Measurements from ENCODE around the gene IGF2BP1. TPM values are rescaled to one million over a fixed set of nuclear protein-coding genes. Genes with fewer than 3 reads are reported as not detected.

IGF2BP1 gene
- total RNA-seq, 2 experiments from 2014 or later, result not detected

DNA sequence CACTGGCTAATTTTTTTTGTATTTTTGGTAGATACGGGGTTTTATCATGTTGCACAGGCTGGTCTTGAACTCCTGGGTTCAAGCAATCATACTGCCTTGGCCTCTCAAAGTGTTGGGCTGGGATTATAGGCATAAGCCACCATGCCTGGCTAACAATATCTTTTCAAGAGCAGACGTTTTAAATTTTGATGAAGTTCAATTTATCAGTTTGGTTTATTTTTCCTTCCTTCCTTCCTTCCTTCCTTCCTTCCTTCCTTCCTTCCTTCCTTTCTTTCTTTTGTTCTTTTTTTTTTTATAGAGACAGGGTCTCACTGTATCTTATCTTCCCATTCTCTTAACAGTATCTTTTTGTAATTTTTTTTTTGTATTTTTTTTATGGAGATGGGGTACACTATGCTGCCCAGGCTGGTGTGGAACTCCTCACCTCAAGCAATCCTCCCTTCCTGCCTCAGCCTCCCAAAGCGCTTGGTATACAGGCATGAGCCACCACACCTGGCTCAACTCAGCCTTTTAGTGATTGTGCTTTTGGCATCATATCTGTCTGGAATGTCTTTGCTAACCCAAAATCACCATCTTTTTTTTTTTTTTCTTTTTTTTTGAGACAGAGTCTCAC is 15.2 kb upstream of the IGF2BP1 start:
- ChIA-PET POLR2A (no interaction called here), CTCF (no interaction called here)
- Mint-ChIP-seq H3K27me3 (ENCODE audit: low read depth) (peaks cover 9% of the 10 kb centered on the region), H3K36me3 (ENCODE audit: low read depth) (no peaks in the 10 kb centered on the region), H3K27ac (no peak overlapping the region), H3K4me3 (no peak overlapping the region), H3K9me3 (ENCODE audit: insufficient read depth) (peaks cover 3% of the 10 kb centered on the region), H3K4me1 (ENCODE audit: low read depth) (no peaks in the 10 kb centered on the region)
- ATAC-seq (no peak), DNase-seq (no peak)

DNA sequence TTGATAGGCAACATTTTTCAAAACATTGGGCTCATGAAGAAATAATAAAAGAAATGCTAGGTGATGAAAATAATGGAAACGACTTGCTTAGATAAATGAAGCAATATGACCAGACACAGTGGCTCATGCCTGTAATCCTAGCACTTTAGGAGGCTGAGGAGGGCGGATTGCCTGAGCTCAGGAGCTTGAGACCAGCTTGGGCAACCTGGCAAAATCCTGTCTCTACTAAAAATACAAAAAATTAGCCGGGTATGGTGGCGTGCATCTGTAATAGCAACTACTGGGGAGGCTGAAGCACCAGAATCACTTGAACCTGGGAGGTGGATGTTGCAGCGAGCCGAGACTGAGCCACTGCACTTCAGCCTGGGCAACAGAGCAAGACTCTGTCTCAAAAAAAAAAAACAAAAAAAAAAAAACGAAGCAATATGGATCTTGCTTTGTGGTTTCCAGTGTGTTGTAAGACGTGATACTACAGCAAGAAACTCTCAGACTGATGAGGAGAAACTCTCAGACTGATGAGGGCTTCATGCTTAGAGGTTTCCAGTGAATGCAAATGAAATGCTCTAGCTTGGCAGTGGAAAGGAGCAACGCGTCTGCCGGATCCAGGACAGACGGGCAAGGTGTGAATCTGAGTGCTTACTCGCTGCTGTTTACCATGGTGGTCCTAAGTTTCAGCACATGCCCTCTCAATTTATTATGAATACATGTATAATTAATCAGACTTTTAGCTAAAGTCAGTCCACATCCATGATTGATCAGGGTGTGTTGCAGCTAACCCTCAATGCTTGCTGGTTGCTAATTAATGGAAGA is 11.5 kb upstream of the IGF2BP1 start:
- ATAC-seq (no peak), DNase-seq (no peak)
- H3K27ac Mint-ChIP-seq, result no peak overlapping the region
- H3K4me1 Mint-ChIP-seq (ENCODE audit: low read depth), result no peaks in the 10 kb centered on the region
- ChIA-PET POLR2A (no interaction called here), CTCF (interaction anchor here (1.5 kb wide), 1 partner anchor 47 kb away, joined by 5 read pairs; no protein-coding TSS in a partner anchor)
- peaks cover 3% of the 10 kb centered on the region for H3K9me3 Mint-ChIP-seq (ENCODE audit: insufficient read depth)
- peaks cover 22% of the 10 kb centered on the region for H3K27me3 Mint-ChIP-seq (ENCODE audit: low read depth)
- H3K36me3 Mint-ChIP-seq (ENCODE audit: low read depth), result no peaks in the 10 kb centered on the region
- H3K4me3 Mint-ChIP-seq, result no peak overlapping the region

DNA sequence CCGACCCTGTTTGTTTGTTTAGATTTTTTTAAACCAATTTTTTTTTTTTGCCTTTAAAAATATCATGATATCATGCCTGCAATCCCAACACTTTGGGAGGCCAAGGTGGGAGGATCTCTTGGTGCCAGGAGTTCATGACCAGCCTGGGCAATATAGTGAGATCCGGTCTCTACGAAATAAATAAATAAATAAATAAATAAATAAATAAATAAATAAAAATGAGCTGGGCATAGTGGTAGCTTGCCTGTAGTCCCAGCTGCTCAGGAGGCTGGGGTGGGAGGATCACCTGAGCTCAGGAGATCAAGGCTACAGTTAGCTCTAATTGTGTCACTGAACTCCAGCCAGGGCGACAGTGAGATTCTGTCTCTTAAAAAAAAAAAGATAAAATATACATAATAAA is 8.1 kb upstream of the IGF2BP1 start:
- DNase-seq (no peak), ATAC-seq (no peak)
- no peaks in the 10 kb centered on the region for H3K36me3 Mint-ChIP-seq (ENCODE audit: low read depth)
- no peak overlapping the region for H3K4me3 Mint-ChIP-seq
- no peaks in the 10 kb centered on the region for H3K9me3 Mint-ChIP-seq (ENCODE audit: insufficient read depth)
- no peak overlapping the region for H3K27ac Mint-ChIP-seq
- ChIA-PET CTCF (no interaction called here), POLR2A (no interaction called here)
- H3K4me1 Mint-ChIP-seq (ENCODE audit: low read depth), result no peaks in the 10 kb centered on the region
- H3K27me3 Mint-ChIP-seq (ENCODE audit: low read depth), result peaks cover 33% of the 10 kb centered on the region

DNA sequence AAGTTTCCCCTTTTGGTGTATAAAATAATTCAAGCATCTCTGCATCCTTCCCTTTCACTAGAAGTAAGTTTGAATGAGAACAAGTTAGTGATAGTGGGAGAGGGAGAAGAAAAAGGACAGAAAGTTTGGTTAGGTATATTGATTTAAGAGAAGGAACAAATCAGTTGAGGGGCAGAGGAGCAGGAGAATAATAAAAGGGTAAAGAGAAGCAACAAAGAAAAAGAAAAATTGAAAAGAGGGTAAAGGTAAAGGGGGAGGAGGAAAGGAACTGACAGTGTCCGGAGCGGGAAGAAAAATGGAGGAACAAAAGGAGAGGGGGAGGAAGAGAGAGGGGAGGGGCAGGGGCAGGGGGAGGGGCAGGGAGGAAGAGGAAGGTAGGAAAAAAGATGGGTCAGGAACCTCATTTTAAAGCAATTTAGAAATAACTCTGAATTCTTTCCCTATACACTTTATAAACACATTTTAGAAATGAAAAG is 6.3 kb upstream of the IGF2BP1 start:
- ATAC-seq (no peak), DNase-seq (no peak)
- H3K27me3 Mint-ChIP-seq (ENCODE audit: low read depth), result peaks cover 45% of the 10 kb centered on the region
- peaks cover 5% of the 10 kb centered on the region for H3K4me1 Mint-ChIP-seq (ENCODE audit: low read depth)
- no peak overlapping the region for H3K4me3 Mint-ChIP-seq
- no peaks in the 10 kb centered on the region for H3K9me3 Mint-ChIP-seq (ENCODE audit: insufficient read depth)
- H3K36me3 Mint-ChIP-seq (ENCODE audit: low read depth), result no peaks in the 10 kb centered on the region
- no peak overlapping the region for H3K27ac Mint-ChIP-seq
- CTCF ChIA-PET, result no interaction called here
- POLR2A ChIA-PET, result no interaction called here

DNA sequence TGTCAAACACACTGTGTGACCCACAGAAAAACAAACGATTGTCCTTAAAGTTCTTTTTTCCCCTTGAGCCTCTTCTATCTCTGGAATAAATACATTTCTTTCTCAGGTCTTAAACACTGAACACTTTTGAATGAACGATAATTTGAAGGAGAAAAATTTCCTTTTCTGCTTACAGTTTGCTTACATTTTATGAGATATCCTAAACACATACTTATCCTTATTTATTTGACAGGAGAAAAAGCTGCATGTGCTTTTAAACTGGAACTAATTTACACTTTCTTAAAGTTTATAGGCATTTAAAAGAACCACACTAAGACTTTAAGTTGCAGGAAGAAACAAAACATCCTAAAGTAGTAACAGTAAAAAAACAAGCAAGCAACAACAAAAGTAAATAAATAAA is 4.7 kb upstream of the IGF2BP1 start:
- Mint-ChIP-seq H3K9me3 (ENCODE audit: insufficient read depth) (no peaks in the 10 kb centered on the region), H3K4me3 (no peak overlapping the region), H3K36me3 (ENCODE audit: low read depth) (no peaks in the 10 kb centered on the region), H3K27ac (no peak overlapping the region), H3K27me3 (ENCODE audit: low read depth) (peaks cover 50% of the 10 kb centered on the region), H3K4me1 (ENCODE audit: low read depth) (peaks cover 17% of the 10 kb centered on the region)
- ChIA-PET CTCF (no interaction called here), POLR2A (no interaction called here)
- no peak for DNase-seq
- no peak for ATAC-seq

DNA sequence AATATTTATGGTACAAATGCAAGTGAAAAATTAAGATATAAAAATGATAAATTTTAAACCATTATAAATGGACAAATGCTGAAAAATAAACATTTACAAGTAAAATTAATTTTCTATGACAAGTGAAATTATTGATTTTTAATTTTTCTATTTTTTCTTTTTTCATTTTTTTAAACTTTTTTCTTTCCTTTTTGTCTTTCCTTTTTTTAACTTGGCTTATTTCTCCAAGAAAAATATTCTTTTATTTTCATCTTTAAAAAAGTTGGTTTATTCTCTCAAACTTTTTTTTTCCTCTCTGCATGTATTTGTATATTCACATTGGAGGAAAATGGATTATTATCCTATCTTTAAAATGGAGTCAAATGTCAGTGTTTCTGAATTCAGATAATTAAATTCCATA is 3.9 kb upstream of the IGF2BP1 start:
- no peaks in the 10 kb centered on the region for H3K36me3 Mint-ChIP-seq (ENCODE audit: low read depth)
- peaks cover 26% of the 10 kb centered on the region for H3K4me1 Mint-ChIP-seq (ENCODE audit: low read depth)
- no peak overlapping the region for H3K4me3 Mint-ChIP-seq
- H3K27me3 Mint-ChIP-seq (ENCODE audit: low read depth), result peaks cover 56% of the 10 kb centered on the region
- no peak overlapping the region for H3K27ac Mint-ChIP-seq
- no peaks in the 10 kb centered on the region for H3K9me3 Mint-ChIP-seq (ENCODE audit: insufficient read depth)
- CTCF ChIA-PET, result no interaction called here
- ATAC-seq (no peak), DNase-seq (no peak)
- POLR2A ChIA-PET, result no interaction called here

DNA sequence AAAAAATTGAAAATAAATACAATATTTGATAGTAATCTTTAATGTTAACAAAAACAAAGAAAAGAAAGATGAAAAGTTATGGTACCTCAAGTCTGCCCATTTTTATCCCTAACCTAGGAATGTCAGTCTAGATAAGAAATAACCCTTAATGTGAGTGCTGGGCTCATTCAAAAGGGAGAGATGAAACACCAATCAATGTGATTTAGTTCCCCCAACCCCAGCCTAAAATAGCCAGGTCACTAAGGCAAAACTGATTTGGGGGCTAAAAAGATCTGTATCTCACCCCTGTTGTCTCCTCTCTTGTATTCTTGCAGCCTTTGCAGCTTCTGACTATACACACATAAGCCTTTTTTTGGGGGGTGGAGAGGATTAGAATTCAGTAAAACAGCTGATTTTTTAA is 3.2 kb upstream of the IGF2BP1 start:
- POLR2A ChIA-PET, result no interaction called here
- DNase-seq (no peak), ATAC-seq (no peak)
- Mint-ChIP-seq H3K4me3 (no peak overlapping the region), H3K27me3 (ENCODE audit: low read depth) (peaks cover 62% of the 10 kb centered on the region), H3K36me3 (ENCODE audit: low read depth) (no peaks in the 10 kb centered on the region), H3K4me1 (ENCODE audit: low read depth) (peaks cover 30% of the 10 kb centered on the region), H3K27ac (no peak overlapping the region), H3K9me3 (ENCODE audit: insufficient read depth) (no peaks in the 10 kb centered on the region)
- CTCF ChIA-PET, result interaction anchor here (1.4 to 1.8 kb wide), 2 partner anchors 39 to 42 kb away, joined by 3 to 5 read pairs; no protein-coding TSS in a partner anchor

DNA sequence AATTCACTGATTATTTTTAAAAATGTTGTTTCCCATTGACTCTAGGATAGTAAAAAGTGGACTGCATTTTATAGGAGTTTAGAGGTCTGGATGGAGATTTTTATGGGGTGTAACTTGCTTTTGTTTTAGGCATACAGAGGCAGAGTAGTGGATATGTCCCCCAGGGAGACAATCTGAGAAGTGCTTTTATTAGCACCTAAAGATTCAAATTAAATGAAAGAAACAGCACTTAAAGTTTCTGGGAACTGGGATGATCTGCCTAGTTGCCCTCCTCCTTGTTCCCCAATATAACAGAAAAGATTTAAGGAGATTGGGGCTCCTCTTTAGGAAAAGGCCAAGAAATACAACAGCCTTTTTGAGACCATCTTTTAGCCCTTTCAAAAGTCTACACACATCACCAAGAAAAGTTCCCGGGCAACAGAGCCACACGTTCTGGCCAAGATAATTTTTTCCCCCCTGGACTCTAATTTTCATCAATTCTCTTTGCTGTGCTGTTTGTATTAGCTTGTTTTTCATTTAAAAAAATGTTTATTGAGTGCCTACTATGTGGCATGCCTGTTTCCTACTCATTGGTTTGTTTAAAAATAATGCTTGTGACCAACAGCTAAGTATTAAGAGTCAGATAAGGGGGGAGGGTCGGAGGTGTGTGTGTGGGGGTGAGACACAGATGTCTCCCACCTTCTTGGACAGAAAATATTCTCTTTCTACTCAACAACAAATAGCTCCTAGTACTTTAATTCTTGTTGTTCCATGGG is 2.5 kb upstream of the IGF2BP1 start:
- H3K27ac Mint-ChIP-seq, result no peak overlapping the region
- no peak for ATAC-seq
- CTCF ChIA-PET, result interaction anchor here (1.4 to 1.8 kb wide), 2 partner anchors 38 to 41 kb away, joined by 3 to 5 read pairs; no protein-coding TSS in a partner anchor
- no peaks in the 10 kb centered on the region for H3K36me3 Mint-ChIP-seq (ENCODE audit: low read depth)
- H3K9me3 Mint-ChIP-seq (ENCODE audit: insufficient read depth), result no peaks in the 10 kb centered on the region
- peaks cover 30% of the 10 kb centered on the region for H3K4me1 Mint-ChIP-seq (ENCODE audit: low read depth)
- H3K4me3 Mint-ChIP-seq, result no peak overlapping the region
- no peak for DNase-seq
- POLR2A ChIA-PET, result no interaction called here
- peaks cover 70% of the 10 kb centered on the region for H3K27me3 Mint-ChIP-seq (ENCODE audit: low read depth)

DNA sequence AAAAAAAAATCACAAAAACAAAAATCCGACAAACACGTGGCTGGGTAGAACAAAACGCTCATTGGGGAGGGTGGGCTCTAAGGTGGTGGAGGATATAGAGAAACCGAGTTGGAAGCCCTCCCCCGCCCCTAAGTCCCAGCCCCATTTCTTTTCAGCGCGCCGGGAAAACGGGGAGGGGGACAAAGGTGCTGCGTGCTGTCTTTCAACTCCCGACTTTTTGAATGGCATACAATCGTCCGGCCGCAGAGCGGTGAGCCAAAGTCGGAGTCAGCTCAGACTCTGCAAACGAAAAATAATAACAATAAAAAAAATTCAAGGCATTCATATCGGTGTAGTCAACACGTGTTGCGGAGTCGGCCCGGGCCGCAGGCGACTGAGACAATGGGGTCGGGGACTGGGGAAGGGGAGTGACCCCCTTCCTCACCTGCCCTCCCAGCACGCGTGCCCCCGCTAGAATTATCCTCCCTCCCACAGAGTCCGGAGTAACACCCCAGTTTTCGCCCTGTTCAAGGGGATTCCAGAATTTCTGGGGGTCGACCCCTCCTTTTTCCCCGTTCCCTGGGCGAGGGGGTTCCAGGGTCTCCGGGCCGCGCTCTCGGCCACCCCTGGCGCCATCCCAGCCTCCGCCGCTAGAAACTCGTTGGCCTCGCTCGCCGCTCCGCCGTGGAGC is 1.7 kb upstream of the IGF2BP1 start:
- Mint-ChIP-seq H3K4me3 (no peak overlapping the region), H3K4me1 (ENCODE audit: low read depth) (peaks cover 30% of the 10 kb centered on the region), H3K27ac (no peak overlapping the region), H3K9me3 (ENCODE audit: insufficient read depth) (no peaks in the 10 kb centered on the region), H3K27me3 (ENCODE audit: low read depth) (peaks cover 72% of the 10 kb centered on the region), H3K36me3 (ENCODE audit: low read depth) (no peaks in the 10 kb centered on the region)
- ChIA-PET POLR2A (no interaction called here), CTCF (interaction anchor here (1.4 to 1.8 kb wide), 2 partner anchors 37 to 41 kb away, joined by 3 to 5 read pairs; no protein-coding TSS in a partner anchor)
- no peak for ATAC-seq
- DNase-seq, result no peak

DNA sequence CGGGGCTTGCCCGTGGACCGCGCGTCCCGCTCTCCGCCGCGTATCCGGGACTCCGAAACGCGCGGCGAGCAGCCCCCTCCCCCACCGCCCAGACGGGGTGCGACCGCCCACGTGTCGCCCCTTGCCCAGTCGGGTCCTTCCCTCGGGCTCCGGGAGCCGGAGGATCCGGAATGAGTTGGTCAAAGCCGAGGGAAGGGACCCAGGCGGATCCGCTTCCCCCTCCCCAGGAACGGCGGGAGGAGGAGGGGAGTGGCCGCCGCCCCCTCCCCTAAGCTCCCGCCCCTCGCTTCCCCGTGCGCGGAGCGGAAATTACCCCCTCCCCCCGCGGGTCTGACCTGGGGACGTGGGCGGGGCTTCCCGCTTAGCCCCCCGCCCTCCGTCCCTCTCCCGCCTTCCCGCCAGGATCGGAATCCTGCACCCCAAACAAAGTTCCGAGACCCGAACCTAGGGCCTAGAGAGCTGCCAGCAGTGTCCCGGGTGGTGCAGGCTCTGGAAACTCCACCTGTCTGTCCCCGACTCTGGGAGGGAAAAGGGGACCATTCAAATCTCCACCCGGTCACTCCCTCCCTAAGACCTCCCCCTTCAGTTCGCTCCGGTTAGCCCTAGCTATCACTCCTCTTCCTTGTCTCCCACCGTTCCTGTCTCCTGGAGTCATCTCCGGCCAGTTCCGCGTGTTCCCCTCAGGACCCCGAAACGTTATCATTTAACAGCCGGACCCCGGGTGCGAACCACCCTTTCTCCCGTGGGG is 1.0 kb upstream of the IGF2BP1 start:
- ChIA-PET CTCF (interaction anchor here (1.8 kb wide), 1 partner anchor 36 kb away, joined by 5 read pairs; no protein-coding TSS in a partner anchor), POLR2A (no interaction called here)
- Mint-ChIP-seq H3K27ac (peak overlapping the region; percentile 61), H3K4me3 (peak overlapping the region; percentile 48), H3K27me3 (ENCODE audit: low read depth) (peaks cover 73% of the 10 kb centered on the region), H3K4me1 (ENCODE audit: low read depth) (peaks cover 30% of the 10 kb centered on the region), H3K9me3 (ENCODE audit: insufficient read depth) (no peaks in the 10 kb centered on the region), H3K36me3 (ENCODE audit: low read depth) (no peaks in the 10 kb centered on the region)
- DNase-seq (no peak), ATAC-seq (peak; percentile 67)

DNA sequence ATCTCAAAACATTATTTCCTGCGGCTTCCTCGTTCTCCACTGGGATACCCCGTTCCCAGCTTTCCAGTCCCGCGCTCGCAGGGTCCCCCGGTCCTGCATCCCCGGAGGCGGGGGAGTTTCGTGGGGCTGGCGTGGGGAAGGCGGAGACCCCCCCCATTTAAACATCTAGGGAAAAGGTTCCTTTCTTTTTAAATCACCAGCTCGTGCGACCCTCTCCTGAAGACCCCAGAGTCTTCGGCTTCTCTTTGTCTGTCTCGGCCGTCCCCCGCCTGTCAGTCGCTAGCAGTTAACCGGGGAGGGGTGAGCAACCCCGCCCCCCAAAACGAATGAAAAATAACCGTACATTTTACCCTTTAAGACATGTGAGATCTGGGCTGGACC is 473 bp upstream of the IGF2BP1 start:
- Mint-ChIP-seq H3K36me3 (ENCODE audit: low read depth) (no peaks in the 10 kb centered on the region), H3K27ac (no peak overlapping the region), H3K4me1 (ENCODE audit: low read depth) (peaks cover 30% of the 10 kb centered on the region), H3K27me3 (ENCODE audit: low read depth) (peaks cover 76% of the 10 kb centered on the region), H3K9me3 (ENCODE audit: insufficient read depth) (no peaks in the 10 kb centered on the region), H3K4me3 (peak overlapping the region; percentile 48)
- ATAC-seq, result no peak
- DNase-seq, result no peak
- POLR2A ChIA-PET, result no interaction called here
- CTCF ChIA-PET, result no interaction called here

All from activated CD8-positive, alpha-beta T cell treated with anti-CD3 and anti-CD28 coated beads, Interleukin-2, amount 10 ng/mL, durations not matched to agents 7 days and 5 days (primary cell).